Astrocyte (in vitro differentiated cells and primary cell): ENCODE data around the gene RAB3D. TPM values are rescaled to one million over a fixed set of nuclear protein-coding genes. Genes with fewer than 3 reads are reported as not detected.

Source experiments
- DNase-seq: peaks from one replicate; pipeline ENCODE4 v3.0.0-alpha.2; 2010; ENCODE audit warnings: low read depth
- FAIRE-seq: peaks from 2 replicates; lab custom pipeline; 2011; peaks lifted over from hg19 to GRCh38; lab: Jason Lieb, UNC
- H2AFZ ChIP-seq: 2 replicates; pipeline ENCODE4 v1.6.0; 2012; ENCODE audit warnings: low read depth, low read length, inconsistent platforms
- H3K27ac ChIP-seq: 2 replicates; pipeline ENCODE4 v1.5.1; 2011; ENCODE audit warnings: low read depth, low read length, inconsistent platforms
- H3K27me3 ChIP-seq: 2 replicates; pipeline ENCODE4 v1.6.0; 2011; ENCODE audit warnings: low read length, inconsistent platforms; ENCODE audit not compliant: insufficient read depth
- H3K36me3 ChIP-seq: 2 replicates; pipeline ENCODE4 v1.5.1; 2011; ENCODE audit warnings: low read length, inconsistent platforms; ENCODE audit not compliant: insufficient read depth
- H3K4me1 ChIP-seq: 2 replicates; pipeline ENCODE4 v1.5.1; 2011; ENCODE audit warnings: low read length, inconsistent platforms; ENCODE audit not compliant: insufficient read depth
- H3K4me2 ChIP-seq: 2 replicates; pipeline ENCODE4 v1.6.0; 2012; ENCODE audit warnings: low read length, inconsistent platforms
- H3K4me3 ChIP-seq: 2 replicates; pipeline ENCODE4 v1.5.1; 2011; ENCODE audit warnings: low read depth, mild to moderate bottlenecking, low read length, inconsistent platforms; ENCODE audit not compliant: insufficient read depth
- H3K79me2 ChIP-seq: 2 replicates; pipeline ENCODE4 v1.6.0; 2012; ENCODE audit warnings: mild to moderate bottlenecking, low read length, inconsistent platforms; ENCODE audit not compliant: insufficient read depth
- H3K9ac ChIP-seq: 2 replicates; pipeline ENCODE4 v1.6.0; 2012; ENCODE audit warnings: mild to moderate bottlenecking, low read length, inconsistent platforms
- H3K9me3 ChIP-seq: 2 replicates; pipeline ENCODE4 v1.5.1; 2012; ENCODE audit warnings: low read depth, mild to moderate bottlenecking, low read length, inconsistent platforms; ENCODE audit not compliant: insufficient read depth
- H4K20me1 ChIP-seq: 2 replicates; pipeline ENCODE4 v1.6.0; 2012; ENCODE audit warnings: low read length, inconsistent platforms; ENCODE audit not compliant: insufficient read depth
- H3K27ac Mint-ChIP-seq: one replicate; pipeline ENCODE4 v1.8.0; 2021; ENCODE audit warnings: mild to moderate bottlenecking, mixed read lengths; ENCODE audit not compliant: unreplicated experiment
- H3K27me3 Mint-ChIP-seq: one replicate; pipeline ENCODE4 v1.8.0; 2021; ENCODE audit warnings: low read depth, mixed read lengths; ENCODE audit not compliant: unreplicated experiment
- H3K36me3 Mint-ChIP-seq: one replicate; pipeline ENCODE4 v1.8.0; 2021; ENCODE audit warnings: low read depth, mixed read lengths; ENCODE audit not compliant: unreplicated experiment
- H3K4me1 Mint-ChIP-seq: one replicate; pipeline ENCODE4 v1.8.0; 2021; ENCODE audit warnings: low read depth, mixed read lengths; ENCODE audit not compliant: unreplicated experiment
- H3K4me3 Mint-ChIP-seq: one replicate; pipeline ENCODE4 v1.8.0; 2021; ENCODE audit warnings: mild to moderate bottlenecking, moderate library complexity, mixed read lengths; ENCODE audit not compliant: unreplicated experiment
- H3K9me3 Mint-ChIP-seq: one replicate; pipeline ENCODE4 v1.8.0; 2021; ENCODE audit warnings: mild to moderate bottlenecking, mixed read lengths; ENCODE audit not compliant: unreplicated experiment
- EZH2 ChIP-seq: IDR thresholded peaks from 2 replicates; pipeline ENCODE4 v1.6.1; 2012; ENCODE audit warnings: mild to moderate bottlenecking, low read length, inconsistent platforms; ENCODE audit not compliant: insufficient read depth
- total RNA-seq: library from RNA; stranded (reverse); gene quantifications from 2 replicates; pipeline ENCODE4 v1.2.1, GENCODE V29; 2021
- TF ChIP-seq, protein P1 (sequence below): IDR thresholded peaks from 2 replicates; pipeline ENCODE4 v1.5.1; 2011; ENCODE audit warnings: low read depth, mild to moderate bottlenecking, inconsistent platforms, low read length, moderate library complexity; ENCODE audit not compliant: insufficient read depth

RAB3D gene
- total RNA-seq, 1 donor from 2014 or later, result 14.4 TPM

DNA sequence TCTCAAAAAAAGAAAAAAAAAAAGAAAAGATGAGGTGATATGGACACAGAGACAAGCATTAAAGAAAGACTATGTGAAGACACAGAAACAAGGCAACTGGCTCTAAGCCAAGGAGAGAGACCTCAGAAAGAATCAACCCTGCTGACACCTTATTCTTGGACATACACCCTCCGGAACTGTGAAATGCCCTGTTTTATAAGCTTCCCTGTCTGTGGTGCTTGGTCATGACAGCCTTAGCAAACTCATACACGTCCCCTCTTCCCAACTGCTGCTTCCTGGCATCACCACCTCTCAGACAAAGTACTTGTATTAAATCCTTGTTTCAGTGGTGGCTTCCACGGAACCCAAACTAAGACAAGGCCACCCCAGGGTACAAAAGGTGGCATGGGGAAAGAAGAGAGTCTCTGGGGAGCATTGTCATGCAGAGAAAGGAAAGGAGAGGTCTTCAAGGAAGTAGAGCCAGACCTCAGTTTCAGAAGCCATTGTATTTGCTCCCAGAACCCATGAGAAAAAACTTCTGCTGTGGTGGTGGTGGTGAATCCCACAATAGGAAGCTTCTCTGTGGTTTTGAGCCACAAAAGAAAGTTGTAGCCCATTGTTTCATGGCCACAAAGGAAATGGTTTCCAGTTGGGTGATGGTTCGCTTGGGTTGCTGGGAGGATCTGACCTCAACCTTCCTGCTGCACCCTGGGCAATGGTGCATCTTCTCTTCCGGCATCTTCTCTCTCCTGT, 59.8 kb downstream of the RAB3D start:
- no peak overlapping the region for H3K27ac ChIP-seq
- no peak for TF ChIP-seq EZH2
- TF ChIP-seq, protein P1, sequence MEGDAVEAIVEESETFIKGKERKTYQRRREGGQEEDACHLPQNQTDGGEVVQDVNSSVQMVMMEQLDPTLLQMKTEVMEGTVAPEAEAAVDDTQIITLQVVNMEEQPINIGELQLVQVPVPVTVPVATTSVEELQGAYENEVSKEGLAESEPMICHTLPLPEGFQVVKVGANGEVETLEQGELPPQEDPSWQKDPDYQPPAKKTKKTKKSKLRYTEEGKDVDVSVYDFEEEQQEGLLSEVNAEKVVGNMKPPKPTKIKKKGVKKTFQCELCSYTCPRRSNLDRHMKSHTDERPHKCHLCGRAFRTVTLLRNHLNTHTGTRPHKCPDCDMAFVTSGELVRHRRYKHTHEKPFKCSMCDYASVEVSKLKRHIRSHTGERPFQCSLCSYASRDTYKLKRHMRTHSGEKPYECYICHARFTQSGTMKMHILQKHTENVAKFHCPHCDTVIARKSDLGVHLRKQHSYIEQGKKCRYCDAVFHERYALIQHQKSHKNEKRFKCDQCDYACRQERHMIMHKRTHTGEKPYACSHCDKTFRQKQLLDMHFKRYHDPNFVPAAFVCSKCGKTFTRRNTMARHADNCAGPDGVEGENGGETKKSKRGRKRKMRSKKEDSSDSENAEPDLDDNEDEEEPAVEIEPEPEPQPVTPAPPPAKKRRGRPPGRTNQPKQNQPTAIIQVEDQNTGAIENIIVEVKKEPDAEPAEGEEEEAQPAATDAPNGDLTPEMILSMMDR, result no peak
- H3K27me3 ChIP-seq, result peaks cover 5% of the 10 kb centered on the region
- no peaks in the 10 kb centered on the region for H3K4me1 ChIP-seq
- no peaks in the 10 kb centered on the region for H3K79me2 ChIP-seq
- H3K4me3 ChIP-seq, result no peak overlapping the region
- Mint-ChIP-seq H3K27ac (no peak overlapping the region), H3K4me1 (no peaks in the 10 kb centered on the region), H3K9me3 (peaks cover 2% of the 10 kb centered on the region), H3K4me3 (no peak overlapping the region), H3K36me3 (no peaks in the 10 kb centered on the region), H3K27me3 (peaks cover 6% of the 10 kb centered on the region)
- H3K36me3 ChIP-seq, result no peaks in the 10 kb centered on the region
- no peaks in the 10 kb centered on the region for H3K9me3 ChIP-seq
- H3K9ac ChIP-seq, result no peak overlapping the region
- FAIRE-seq, result no peak
- no peak overlapping the region for H3K4me2 ChIP-seq
- no peaks in the 10 kb centered on the region for H4K20me1 ChIP-seq
- no peak overlapping the region for H2AFZ ChIP-seq
- DNase-seq, result no peak

GRCh38 chr19:11278670-11279069, 60.8 kb downstream of the RAB3D start:
- no peaks in the 10 kb centered on the region for H3K4me1 Mint-ChIP-seq
- Histone ChIP-seq H3K4me3 (no peak overlapping the region), H4K20me1 (no peaks in the 10 kb centered on the region), H2AFZ (no peak overlapping the region), H3K9ac (no peak overlapping the region), H3K4me2 (no peak overlapping the region), H3K27ac (no peak overlapping the region), H3K9me3 (no peaks in the 10 kb centered on the region), H3K79me2 (no peaks in the 10 kb centered on the region), H3K36me3 (no peaks in the 10 kb centered on the region), H3K4me1 (no peaks in the 10 kb centered on the region), H3K27me3 (peaks cover 5% of the 10 kb centered on the region)
- no peaks in the 10 kb centered on the region for H3K36me3 Mint-ChIP-seq
- FAIRE-seq, result no peak
- H3K4me3 Mint-ChIP-seq, result no peak overlapping the region
- TF ChIP-seq, protein P1, result no peak
- no peak for TF ChIP-seq EZH2
- H3K27ac Mint-ChIP-seq, result no peak overlapping the region
- DNase-seq, result no peak
- H3K9me3 Mint-ChIP-seq, result peaks cover 2% of the 10 kb centered on the region
- peaks cover 6% of the 10 kb centered on the region for H3K27me3 Mint-ChIP-seq

- Histone ChIP-seq H4K20me1 (no peaks in the 10 kb centered on the region), H3K4me2 (no peak overlapping the region), H3K79me2 (no peaks in the 10 kb centered on the region), H3K9ac (no peak overlapping the region), H3K27me3 (peaks cover 4% of the 10 kb centered on the region), H3K4me1 (no peaks in the 10 kb centered on the region), H3K27ac (no peak overlapping the region), H2AFZ (no peak overlapping the region), H3K9me3 (no peaks in the 10 kb centered on the region), H3K4me3 (no peak overlapping the region), H3K36me3 (no peaks in the 10 kb centered on the region)
- peaks cover 4% of the 10 kb centered on the region for H3K27me3 Mint-ChIP-seq
- no peaks in the 10 kb centered on the region for H3K9me3 Mint-ChIP-seq
- DNase-seq, result no peak
- no peak overlapping the region for H3K4me3 Mint-ChIP-seq
- no peak for FAIRE-seq
- H3K27ac Mint-ChIP-seq, result no peak overlapping the region
- no peaks in the 10 kb centered on the region for H3K36me3 Mint-ChIP-seq
- TF ChIP-seq, protein P1, result no peak
- TF ChIP-seq EZH2, result no peak
- H3K4me1 Mint-ChIP-seq, result no peaks in the 10 kb centered on the region
These were observed 64.8 kb downstream of the RAB3D start for GRCh38 chr19:11274533-11275086.
